ENCODE measurements around the gene C1QTNF8.
"Not testable (repeated sequence)": the region's sequence is repeated elsewhere in the genome, so short reads cannot be mapped to it uniquely, and the experiment has no call there.

The C1QTNF8 gene

GRCh38 chr16:1088295-1089170 is 7.5 kb downstream of the C1QTNF8 start:
- TF ChIP-seq CTCF (conservative IDR thresholded peaks at IDR 0.05; ENCODE audit: low read length): no peak
- H3K4me3 ChIP-seq (ENCODE audit: low read length): no peak overlapping the region
- no peak for DNase-seq (ENCODE audit: low read depth)

GRCh38 chr16:1086443-1086842 is 9.6 kb downstream of the C1QTNF8 start:
- not testable (repeated sequence) for H3K4me3 ChIP-seq (ENCODE audit: low read length); DNase-seq (ENCODE audit: low read depth)

- no peak overlapping the region for H3K4me3 ChIP-seq (ENCODE audit: low read length)
- no peak for DNase-seq (ENCODE audit: low read depth)
- no peak for TF ChIP-seq CTCF (conservative IDR thresholded peaks at IDR 0.05; ENCODE audit: low read length)
These were observed 11.1 kb downstream of the C1QTNF8 start for GRCh38 chr16:1084971-1085370.

GRCh38 chr16:1082952-1083675 is 12.9 kb downstream of the C1QTNF8 start:
- no peak overlapping the region for H3K4me3 ChIP-seq (ENCODE audit: low read length)
- no peak for TF ChIP-seq CTCF (conservative IDR thresholded peaks at IDR 0.05; ENCODE audit: low read length)
- no peak for DNase-seq (ENCODE audit: low read depth)

- TF ChIP-seq CTCF (conservative IDR thresholded peaks at IDR 0.05; ENCODE audit: low read length): no peak
- no peak for DNase-seq (ENCODE audit: low read depth)
- H3K4me3 ChIP-seq (ENCODE audit: low read length): no peak overlapping the region
These were observed 13.6 kb downstream of the C1QTNF8 start for GRCh38 chr16:1082266-1082951.

- TF ChIP-seq CTCF (conservative IDR thresholded peaks at IDR 0.05; ENCODE audit: low read length): no peak
- no peak overlapping the region for H3K4me3 ChIP-seq (ENCODE audit: low read length)
- no peak for DNase-seq (ENCODE audit: low read depth)
These were observed 14.2 kb downstream of the C1QTNF8 start for GRCh38 chr16:1081734-1082265.
